ENCODE measurements around the gene NXN.
"Not testable (repeated sequence)": the region's sequence is repeated elsewhere in the genome, so short reads cannot be mapped to it uniquely, and the experiment has no call there.

The NXN gene

DNA sequence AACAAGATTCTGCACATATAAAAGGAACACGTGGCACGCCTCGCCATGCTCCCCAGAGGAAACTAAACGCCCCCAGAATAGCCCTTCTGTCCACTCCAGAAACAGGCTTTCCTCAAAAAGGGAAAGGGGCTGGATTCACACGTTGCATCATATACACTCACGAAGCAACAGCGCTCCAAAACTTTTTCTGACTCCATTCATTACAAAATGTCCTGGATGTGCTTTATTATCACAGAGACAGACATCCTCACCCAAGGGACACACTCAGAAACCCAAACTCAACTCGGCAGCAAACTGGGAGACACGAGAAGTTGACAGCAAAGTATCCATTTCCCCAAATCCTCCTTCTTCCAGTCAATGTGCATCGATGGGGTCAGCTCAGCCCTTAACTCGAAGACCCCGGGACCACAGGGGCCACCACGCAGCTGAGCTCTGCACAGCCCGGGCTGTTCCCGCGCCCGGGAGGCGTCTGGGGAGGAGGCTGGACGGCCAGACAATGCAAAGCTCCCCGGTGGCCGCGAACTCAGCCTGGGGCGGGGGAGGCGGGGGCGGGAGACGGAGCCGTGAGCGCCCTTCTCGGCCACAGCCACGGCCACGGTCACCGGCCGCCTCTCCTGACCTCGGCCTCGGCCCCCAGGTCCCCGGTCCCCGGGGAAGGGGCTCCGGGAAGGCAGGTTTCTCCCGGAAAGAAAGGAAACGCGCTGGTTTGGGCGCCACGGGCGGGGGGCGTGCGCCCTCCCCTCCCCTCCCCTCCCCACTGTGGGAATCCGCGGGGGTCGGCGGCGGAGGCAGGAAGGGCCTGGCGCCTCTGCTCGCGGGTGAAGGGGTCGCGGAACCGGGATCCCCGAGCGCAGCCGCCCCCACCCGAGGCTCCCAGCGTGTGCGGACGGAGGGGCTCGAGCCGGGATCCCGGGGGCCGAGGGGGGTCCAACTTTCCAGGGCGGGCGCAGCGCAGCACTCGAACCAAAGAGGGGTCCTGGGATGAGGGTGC, 1.2 kb downstream of the NXN start:
- DNase-seq, result no peak

DNA sequence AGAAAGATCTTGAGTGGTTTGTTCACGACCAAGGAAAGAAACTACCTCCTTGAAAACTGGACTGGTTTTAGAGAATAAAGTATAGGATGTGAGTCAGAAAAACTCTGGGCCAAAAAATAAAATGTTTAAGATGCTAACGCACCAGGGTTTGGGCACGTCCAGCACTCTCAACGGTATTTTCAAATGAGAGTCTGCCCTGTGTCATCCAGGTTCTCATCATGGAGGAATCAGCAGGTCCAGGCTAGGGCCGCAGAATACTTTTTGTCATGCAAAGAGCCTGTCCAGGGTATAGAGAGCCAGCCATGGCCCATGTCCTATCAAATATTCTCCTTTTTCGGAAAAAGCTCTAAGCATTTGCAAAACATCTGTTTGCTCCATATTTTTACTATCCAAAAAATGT, 2.4 kb downstream of the NXN start:
- DNase-seq, result no peak

DNA sequence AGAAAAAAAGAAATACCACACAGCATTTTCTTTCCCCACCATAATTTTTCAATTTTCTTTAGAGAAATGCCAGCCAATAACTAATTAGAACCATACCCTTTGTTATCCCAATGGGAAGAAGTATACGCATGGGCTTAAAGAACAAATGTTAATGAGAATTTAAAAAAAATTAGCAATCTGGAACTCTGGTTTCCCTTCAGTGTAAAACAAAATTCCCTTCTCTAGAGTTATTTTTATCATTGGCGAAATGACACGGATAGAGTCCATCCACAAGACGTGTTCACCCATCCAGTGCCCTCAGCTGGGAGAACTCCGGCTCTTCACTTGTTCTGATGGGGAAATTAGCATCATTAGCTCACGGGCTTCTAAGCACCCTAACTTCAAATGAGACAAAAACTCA, 3.3 kb downstream of the NXN start:
- DNase-seq, result no peak

DNA sequence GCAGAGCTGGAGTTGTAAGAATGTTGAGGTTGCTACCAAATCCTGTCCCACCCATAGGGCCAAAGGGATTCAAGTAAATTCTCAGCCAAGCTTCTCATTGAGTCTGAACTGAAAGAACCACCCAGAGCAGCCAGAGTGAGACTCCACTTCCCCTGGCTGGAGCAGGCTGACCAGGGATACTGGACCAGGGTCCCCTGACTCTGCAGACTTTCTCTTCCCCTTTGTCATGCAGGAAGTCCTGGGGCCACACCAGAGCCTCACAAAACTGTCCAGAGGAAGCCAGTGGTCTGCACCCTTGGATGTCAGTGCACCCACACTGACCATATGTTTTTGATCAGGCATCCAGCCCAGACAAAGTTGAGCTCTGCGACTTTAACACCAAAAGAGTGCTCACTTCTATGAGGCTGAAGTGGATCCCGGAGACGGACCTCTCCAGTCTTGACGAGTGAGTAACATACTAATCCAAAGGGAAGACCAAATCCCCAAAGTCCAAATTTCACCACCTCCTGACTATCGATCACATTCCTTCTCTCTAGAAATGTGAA, 4.1 kb downstream of the NXN start:
- no peak for DNase-seq

GRCh38 chr17:974778-975177, 4.8 kb downstream of the NXN start:
- DNase-seq, result not testable (repeated sequence)

- DNase-seq, result no peak
Observed at GRCh38 chr17:973053-973452, 6.5 kb downstream of the NXN start.

GRCh38 chr17:971861-972260, 7.7 kb downstream of the NXN start:
- not testable (repeated sequence) for DNase-seq

DNA sequence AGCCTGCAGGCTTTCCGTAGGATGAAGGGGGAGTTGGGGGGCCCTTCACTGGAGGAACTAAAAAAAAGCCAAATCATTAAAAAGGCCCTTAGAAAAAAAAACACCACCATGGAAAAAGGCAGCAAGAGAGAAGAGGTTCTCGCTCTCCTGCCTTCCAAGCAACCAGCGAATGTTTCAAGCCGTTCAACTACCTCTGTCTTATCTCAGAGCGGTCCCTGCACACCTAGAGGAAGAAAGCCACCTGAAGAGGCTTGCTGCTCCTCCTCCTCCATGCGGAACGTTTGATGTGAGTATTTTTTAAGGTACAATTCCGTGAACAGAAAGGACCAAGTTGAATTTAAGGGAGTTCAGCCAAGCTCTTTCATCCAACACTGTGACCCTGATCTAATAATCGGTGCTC, 9.2 kb downstream of the NXN start:
- DNase-seq, result no peak

DNA sequence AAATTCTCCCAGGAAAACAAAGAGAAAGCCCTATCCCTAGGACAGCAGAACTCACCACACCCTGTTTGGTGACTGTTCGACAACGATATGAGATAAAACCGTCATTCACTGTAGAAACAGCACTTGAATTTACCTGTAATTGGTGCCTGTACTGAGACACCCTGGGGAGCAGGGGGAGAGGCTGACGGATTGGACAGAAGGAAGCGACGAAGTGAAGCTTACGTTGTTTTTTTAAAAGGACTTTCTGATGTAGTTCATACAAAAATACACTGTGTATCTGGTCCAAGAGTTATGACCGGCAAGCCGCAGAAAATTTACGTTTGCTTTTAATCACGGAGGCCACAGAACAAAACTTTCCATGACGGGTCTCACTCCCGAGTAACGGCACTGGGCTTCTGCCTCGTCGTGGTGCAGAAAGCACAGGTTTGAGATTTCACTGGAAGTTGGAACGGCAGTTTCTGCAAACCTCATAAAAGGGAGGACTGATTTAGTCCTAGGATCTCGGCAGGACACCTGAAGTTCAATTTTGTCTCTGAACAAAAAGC, 9.7 kb downstream of the NXN start:
- DNase-seq, result no peak

DNA sequence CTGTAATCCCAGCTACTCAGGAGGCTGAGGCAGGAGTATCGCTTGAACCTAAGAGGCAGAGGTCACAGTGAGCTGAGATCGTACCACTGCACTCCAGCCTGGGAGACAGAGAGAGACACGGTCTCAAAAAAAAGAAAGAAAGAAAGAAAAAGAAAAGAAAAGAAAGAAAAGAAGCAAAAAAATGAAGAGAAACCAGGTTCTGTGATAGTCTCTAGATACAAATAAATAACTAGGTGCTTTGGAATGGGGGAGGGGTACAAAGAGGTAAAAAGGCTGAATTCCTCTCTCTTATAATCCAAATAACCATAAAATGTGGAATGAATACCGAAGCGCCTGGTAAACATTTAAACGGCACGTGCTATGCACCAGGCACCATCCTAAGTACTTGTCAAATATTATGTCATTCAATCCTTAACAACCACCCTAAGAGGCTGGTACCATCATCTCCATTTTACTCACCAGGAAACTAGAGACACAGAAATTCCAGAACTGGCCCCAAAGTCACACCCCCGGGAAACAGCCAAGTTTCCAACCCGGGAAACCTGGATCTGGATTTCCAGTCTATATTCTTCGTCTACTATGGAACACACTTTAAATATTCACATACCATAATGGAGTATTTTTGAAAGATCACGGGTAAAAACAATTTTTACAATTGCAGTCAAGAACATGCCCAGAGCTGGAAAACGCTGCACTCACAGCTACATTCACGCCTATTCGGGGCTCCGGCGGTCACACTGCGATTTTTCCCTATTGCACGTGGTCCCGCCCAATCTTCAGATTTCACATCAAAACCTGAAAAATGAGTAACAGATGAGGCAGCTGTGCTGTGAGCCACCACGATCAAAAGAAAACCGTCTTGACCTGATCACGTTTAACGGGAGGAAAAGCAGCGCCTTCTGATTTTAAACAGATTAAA, 10.5 kb downstream of the NXN start:
- no peak for DNase-seq

DNA sequence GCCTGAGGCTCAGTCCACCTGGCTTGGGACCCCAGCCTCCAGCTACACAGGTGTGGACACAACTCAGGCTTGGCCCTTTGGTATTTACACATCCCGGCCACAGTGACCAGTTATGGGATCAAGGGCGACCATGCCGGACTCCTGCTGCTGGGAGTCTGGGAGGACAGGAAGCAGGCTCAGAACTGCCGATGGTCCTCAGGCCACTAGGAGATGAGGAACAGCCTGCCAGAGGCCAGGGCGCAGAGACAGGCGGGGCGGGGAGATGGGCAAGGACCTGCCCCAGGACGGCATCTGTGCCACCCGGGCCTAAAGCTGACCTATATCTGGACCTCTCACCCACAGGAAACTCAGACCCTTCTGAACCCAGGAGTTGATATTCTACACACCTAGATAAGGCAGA, 12.5 kb downstream of the NXN start:
- no peak for DNase-seq

DNA sequence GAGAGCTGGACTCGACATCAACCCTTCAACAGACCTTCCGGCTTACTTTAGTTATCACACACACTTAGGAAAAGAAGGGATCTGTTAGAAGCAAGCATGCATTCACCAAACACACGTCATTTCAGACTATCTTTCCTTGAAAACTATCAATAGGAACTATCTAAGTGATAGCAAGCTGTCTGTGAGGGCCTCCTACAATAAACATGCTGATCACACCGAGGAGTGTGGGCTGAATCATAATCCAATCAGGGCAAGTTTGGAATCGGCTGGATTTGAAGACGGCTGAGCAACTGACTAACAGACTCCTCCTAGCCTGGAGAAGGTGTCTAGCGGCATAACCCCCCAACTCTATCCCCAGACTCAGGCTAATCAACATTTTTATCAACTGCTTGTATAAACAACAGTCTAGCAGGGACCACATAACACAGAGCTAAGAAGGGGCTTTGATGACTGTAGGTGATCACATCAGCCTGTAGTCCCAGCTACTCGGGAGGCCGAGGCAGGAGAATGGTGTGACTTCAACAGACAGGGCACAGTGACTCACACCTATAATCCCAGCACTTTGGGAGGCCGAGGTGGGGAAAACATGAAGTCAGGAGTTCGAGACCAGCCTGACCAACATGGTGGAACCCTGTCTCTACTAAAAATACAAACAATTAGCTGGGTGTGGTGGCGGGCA, 14.1 kb downstream of the NXN start:
- DNase-seq, result no peak

- no peak for DNase-seq
Observed at GRCh38 chr17:964876-965275, 14.7 kb downstream of the NXN start.

DNA sequence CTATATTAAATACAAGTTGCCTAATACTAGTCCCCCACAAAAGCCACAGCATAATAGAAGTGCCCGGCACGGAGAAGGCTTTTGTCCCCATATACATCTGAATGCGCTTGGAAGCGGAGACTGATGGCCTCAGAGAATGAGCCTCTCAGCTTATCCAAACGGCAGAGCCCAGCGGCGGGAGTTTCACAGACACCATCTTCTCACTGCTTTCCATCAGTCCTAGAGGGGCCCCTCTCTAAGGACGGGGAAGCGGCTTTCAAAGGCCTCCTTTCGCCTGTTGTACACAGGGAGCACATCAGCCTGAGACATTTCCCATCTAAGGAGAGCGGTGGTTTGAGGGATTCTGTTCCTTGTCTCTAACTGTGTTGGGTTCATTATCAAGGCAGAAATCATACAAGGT, 16.9 kb downstream of the NXN start:
- DNase-seq, result no peak

DNA sequence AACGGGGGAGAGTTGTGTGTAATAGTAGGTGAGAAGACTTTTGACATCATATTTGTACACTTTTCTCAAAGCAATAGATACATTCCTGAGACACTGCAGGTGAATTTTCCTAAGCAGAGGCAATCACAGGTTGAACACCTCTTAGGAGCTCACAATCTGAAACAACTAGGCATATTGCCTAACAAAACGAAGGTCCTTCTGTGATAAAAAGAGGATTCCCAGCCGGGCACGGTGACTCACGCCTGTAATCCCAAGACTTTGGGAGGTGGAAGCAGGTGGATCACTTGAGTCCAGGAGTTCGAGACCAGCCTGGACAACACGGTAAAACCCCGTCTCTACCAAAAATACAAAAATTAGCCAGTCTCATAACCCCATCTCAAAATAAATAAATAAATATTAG, 17.4 kb downstream of the NXN start:
- no peak for DNase-seq

DNA sequence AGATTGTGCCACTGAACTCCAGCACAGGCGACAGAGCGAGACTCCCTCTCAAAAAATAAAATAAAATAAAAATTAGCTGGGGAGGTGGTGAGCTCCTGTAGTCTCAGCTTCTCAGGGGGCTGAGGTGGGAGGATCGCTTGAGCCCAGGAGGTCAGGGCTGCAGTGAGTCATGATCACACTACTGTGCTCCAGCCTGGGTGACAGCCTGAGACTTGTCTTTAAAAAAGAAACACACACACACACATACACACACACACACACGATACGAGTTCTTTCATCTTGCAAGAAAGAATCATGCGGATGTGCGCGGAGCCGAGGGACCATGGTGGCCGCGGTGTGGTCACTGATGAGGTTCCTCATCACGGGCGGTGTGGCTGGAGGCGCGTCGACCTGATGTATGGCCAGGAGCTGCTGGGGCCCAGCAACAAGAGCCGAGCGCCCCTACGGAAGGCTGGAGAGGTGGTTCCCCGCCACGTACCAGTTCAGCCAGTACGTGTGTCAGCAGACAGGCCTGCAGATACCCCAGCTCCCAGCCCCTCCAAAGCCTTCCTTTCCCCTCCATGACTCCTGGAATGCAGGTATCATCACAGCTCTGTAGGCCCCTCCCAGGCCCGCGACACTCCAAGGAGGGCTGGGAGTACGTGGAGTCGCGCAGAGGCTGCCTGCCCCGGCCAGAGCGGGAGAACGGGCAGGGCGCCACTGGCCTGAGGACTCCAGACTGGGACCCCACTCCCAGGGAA, 20.7 kb downstream of the NXN start:
- no peak for DNase-seq

DNA sequence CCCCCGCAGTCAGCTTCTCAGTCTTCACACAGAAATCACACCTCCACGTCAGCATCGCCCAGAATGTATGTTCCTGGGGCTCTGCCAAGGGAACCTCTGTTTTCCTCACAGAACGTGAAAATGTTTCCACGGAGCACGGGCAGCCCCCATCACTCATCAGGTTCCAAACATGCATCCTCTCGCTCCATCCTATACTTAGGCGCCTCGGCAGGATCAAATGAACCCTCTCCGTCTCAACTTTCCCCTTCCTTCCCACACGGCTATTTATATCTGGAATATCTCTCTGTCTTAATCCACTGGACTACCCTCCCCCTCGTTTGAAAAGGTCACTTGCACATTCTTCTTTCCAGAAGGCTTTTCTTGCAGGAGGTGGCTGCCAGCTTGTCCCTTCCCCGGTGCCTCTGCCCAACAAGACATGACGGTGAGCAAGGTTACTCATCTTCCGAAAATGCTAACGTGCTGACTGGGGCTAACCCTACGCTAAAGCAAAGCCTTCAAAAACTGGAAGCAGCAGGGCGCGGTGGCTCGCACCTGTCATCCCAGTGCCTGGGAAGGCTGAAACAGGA, 21.6 kb downstream of the NXN start:
- DNase-seq, result no peak

- no peak for DNase-seq
Observed at GRCh38 chr17:956905-957304, 22.7 kb downstream of the NXN start.

- DNase-seq, result no peak
Observed at GRCh38 chr17:954431-955164, 25.0 kb downstream of the NXN start.

DNA sequence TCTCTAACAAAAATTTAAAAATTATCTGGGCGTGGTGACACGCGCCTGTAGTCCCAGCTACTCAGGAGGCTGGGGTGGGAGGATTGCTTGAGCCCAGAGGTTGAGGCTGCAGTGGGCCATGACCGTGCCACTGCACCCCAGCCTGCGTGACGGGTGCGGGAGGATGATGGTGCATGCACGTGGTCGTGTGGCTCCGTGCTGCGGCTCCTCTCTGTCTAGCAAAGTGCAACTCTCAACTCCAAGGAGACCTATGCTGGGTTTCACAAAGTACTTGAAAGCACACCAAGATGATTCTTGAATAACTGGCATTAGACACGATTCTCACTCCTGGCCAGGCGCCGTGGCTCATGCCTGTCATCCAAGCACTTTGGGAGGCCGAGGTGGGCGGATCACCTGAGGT, 25.8 kb downstream of the NXN start:
- no peak for DNase-seq

- DNase-seq, result not testable (repeated sequence)
Observed at GRCh38 chr17:952592-952991, 27.0 kb downstream of the NXN start.
